DND-41 (cell line): ENCODE results near the gene GRPEL1.

Experiments
- ATAC-seq: fragments of 200-7000 bp; cut with Tn5 transposase; 3 replicates; pipeline ENCODE4 v1.9.1; 2021; ENCODE audit warnings: low read depth; ENCODE audit not compliant: insufficient read depth
- DNase-seq: peaks from one replicate; pipeline ENCODE4 v3.0.0-alpha.2; 2020
- H2AFZ ChIP-seq: 2 replicates; pipeline ENCODE4 v1.6.0; 2012; ENCODE audit warnings: low read depth, low read length
- H3K27ac ChIP-seq: 2 replicates; pipeline ENCODE4 v1.5.1; 2012; ENCODE audit warnings: low read length, inconsistent platforms
- H3K27me3 ChIP-seq: fragments of 200-600 bp; sonication (generic); 2 replicates; pipeline ENCODE4 v1.6.0; 2012; ENCODE audit warnings: low read length, mild to moderate bottlenecking, inconsistent platforms; ENCODE audit not compliant: insufficient read depth, poor library complexity
- H3K36me3 ChIP-seq: 2 replicates; pipeline ENCODE4 v1.5.1; 2012; ENCODE audit warnings: low read length, inconsistent platforms; ENCODE audit not compliant: insufficient read depth
- H3K4me1 ChIP-seq: 2 replicates; pipeline ENCODE4 v1.5.1; 2012; ENCODE audit warnings: mild to moderate bottlenecking, low read length; ENCODE audit not compliant: insufficient read depth
- H3K4me2 ChIP-seq: 2 replicates; pipeline ENCODE4 v1.6.0; 2012; ENCODE audit warnings: mild to moderate bottlenecking, moderate library complexity, low read length, inconsistent platforms; ENCODE audit not compliant: insufficient read depth
- H3K4me3 ChIP-seq, 2 experiments: fragments of 200-600 bp in 1 of 2; shearing (Covaris generic) in 1 of 2; 2 replicates each; pipeline ENCODE4 v1.5.1; 2012 to 2016; ENCODE audit warnings: inconsistent platforms in 2 of 2, low read length in 2 of 2, mild to moderate bottlenecking in 2 of 2, low read depth in 1 of 2, moderate library complexity in 1 of 2
- H3K79me2 ChIP-seq: 2 replicates; pipeline ENCODE4 v1.6.0; 2012; ENCODE audit warnings: low read length, inconsistent platforms; ENCODE audit not compliant: insufficient read depth
- H3K9ac ChIP-seq: 2 replicates; pipeline ENCODE4 v1.6.0; 2012; ENCODE audit warnings: low read depth, mild to moderate bottlenecking, inconsistent platforms, low read length, moderate library complexity
- H3K9me3 ChIP-seq: 2 replicates; pipeline ENCODE4 v1.5.1; 2012; ENCODE audit warnings: low read length, moderate library complexity, mild to moderate bottlenecking, inconsistent platforms; ENCODE audit not compliant: insufficient read depth, severe bottlenecking
- H4K20me1 ChIP-seq: 2 replicates; pipeline ENCODE4 v1.6.0; 2012; ENCODE audit warnings: low read length; ENCODE audit not compliant: insufficient read depth
- EZH2 ChIP-seq: IDR thresholded peaks from 3 replicates; pipeline ENCODE4 v1.6.1; 2012; ENCODE audit warnings: borderline replicate concordance, low read depth, mild to moderate bottlenecking, moderate library complexity, low read length, inconsistent platforms; ENCODE audit not compliant: severe bottlenecking
- TF ChIP-seq, protein P1 (sequence below): IDR thresholded peaks from 2 replicates; pipeline ENCODE4 v1.5.1; 2012; ENCODE audit warnings: borderline replicate concordance, low read length, moderate library complexity, mild to moderate bottlenecking; ENCODE audit not compliant: poor library complexity, severe bottlenecking; ENCODE audit errors: extremely low read depth

Gene GRPEL1

DNA sequence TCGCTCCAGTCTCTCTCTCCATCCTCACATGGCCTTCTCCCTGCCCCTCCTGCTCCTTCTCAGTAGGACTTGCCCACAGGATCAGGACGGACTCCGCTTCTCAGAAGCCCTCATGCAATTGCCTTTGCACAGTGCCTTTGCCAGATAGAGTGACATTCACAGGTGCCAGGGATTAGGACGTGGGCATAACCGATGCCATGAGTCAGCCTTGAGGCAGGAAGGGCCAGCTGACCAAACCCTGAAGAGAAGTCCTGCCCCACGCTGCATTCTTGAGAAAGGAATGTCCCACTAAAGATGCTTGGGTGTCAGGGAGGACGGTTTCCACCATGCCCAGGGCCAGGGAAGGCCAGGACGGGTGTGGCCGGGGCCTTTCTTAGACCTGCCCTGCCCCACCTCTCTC lies 6.6 kb upstream of the GRPEL1 start:
- no peak for ATAC-seq
- peaks cover 7% of the 10 kb centered on the region for H4K20me1 ChIP-seq
- no peak overlapping the region for H2AFZ ChIP-seq
- no peaks in the 10 kb centered on the region for H3K9me3 ChIP-seq
- no peak overlapping the region for H3K4me2 ChIP-seq
- no peaks in the 10 kb centered on the region for H3K79me2 ChIP-seq
- no peak overlapping the region for H3K9ac ChIP-seq
- peaks cover 4% of the 10 kb centered on the region for H3K4me1 ChIP-seq
- no peak for DNase-seq
- no peaks in the 10 kb centered on the region for H3K36me3 ChIP-seq
- H3K27me3 ChIP-seq: no peaks in the 10 kb centered on the region
- no peak overlapping the region for H3K4me3 ChIP-seq
- TF ChIP-seq, protein P1, sequence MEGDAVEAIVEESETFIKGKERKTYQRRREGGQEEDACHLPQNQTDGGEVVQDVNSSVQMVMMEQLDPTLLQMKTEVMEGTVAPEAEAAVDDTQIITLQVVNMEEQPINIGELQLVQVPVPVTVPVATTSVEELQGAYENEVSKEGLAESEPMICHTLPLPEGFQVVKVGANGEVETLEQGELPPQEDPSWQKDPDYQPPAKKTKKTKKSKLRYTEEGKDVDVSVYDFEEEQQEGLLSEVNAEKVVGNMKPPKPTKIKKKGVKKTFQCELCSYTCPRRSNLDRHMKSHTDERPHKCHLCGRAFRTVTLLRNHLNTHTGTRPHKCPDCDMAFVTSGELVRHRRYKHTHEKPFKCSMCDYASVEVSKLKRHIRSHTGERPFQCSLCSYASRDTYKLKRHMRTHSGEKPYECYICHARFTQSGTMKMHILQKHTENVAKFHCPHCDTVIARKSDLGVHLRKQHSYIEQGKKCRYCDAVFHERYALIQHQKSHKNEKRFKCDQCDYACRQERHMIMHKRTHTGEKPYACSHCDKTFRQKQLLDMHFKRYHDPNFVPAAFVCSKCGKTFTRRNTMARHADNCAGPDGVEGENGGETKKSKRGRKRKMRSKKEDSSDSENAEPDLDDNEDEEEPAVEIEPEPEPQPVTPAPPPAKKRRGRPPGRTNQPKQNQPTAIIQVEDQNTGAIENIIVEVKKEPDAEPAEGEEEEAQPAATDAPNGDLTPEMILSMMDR: no peak
- TF ChIP-seq EZH2: no peak
- H3K27ac ChIP-seq: no peak overlapping the region

DNA sequence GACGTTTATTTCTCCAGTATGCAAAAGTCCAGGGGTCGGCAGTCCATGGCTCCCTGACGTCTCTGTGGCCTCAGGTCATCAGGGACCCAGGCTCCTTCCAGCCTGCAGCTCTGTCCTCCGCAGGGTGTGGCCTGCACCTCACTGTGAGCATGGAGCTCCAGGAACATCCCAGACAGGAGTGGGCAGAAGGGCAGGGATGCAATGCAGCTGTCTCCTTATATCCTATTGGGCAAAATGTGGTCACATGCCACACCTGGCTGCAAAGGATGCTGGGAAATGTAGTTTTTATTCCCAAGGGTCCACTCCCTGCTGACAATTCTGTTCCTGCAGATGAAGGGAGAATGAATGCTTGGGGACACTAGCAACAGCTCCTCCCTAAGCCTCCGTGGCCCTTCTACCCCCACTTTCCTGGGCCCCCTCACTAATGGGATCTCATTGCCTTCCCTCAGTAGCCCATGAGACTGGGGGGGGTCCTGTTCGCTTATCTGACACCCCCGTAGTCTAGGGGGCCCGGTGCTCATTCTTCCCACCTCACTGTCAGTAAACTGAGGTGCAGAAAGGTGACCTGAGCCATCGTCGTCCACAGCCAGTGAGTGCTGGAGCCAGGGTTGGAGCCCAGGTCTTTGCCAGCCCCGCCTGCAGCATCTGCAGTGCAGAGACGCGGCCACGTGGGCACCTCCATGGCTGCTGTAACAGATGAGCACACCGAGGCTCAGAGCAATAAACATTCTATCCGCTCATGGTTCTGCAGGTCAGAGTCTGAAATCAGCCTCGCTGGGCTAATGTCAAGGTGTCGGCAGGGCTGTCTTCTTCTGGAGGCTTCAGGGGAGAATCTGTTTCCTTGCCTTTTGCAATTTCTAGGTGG lies 5.9 kb upstream of the GRPEL1 start:
- Histone ChIP-seq H3K9me3 (no peaks in the 10 kb centered on the region), H3K4me1 (peaks cover 11% of the 10 kb centered on the region), H3K9ac (no peak overlapping the region), H3K79me2 (no peaks in the 10 kb centered on the region), H3K4me2 (no peak overlapping the region), H3K36me3 (no peaks in the 10 kb centered on the region), H3K27ac (no peak overlapping the region), H2AFZ (no peak overlapping the region), H4K20me1 (peaks cover 7% of the 10 kb centered on the region), H3K4me3 (no peak overlapping the region), H3K27me3 (no peaks in the 10 kb centered on the region)
- TF ChIP-seq, protein P1: no peak
- no peak for TF ChIP-seq EZH2
- DNase-seq: peak; percentile 47
- peak; percentile 24; the same call in 1 of the 3 replicates for ATAC-seq

DNA sequence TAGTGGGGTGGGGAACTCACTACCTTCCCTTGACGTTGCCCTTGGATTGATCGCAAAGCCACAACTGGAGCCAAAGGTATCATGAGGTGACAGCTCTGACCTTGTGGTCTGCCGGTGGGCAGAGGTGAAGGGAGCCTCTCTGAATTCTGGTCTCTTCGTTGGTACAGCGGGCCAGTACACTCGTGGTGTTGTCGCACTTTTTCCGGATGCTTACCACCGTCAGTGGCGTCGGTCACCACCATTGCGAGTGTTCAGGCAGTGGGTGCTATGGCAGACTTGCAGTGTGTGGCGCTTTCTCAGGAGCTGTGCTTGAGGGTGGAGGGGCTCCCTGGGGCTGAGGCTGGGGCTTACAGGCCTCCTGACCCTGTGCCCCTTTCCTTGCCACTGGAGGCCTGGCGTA lies 5.2 kb upstream of the GRPEL1 start:
- Histone ChIP-seq H3K9ac (no peak overlapping the region), H3K4me1 (peaks cover 14% of the 10 kb centered on the region), H3K27ac (no peak overlapping the region), H3K4me2 (no peak overlapping the region), H3K79me2 (peaks cover 2% of the 10 kb centered on the region; the same call in 1 of the 2 replicates), H3K36me3 (no peaks in the 10 kb centered on the region), H3K9me3 (no peaks in the 10 kb centered on the region), H3K27me3 (no peaks in the 10 kb centered on the region), H3K4me3 (no peak overlapping the region), H2AFZ (no peak overlapping the region), H4K20me1 (peaks cover 7% of the 10 kb centered on the region)
- ATAC-seq: no peak
- no peak for DNase-seq
- TF ChIP-seq EZH2: no peak
- TF ChIP-seq, protein P1: no peak
